Panc1 (cell line): Measurements from ENCODE around the gene RALA. TPM values are rescaled to one million over a fixed set of nuclear protein-coding genes. Genes with fewer than 3 reads are reported as not detected.

Experiments
- ATAC-seq: fragments of 200-7000 bp; cut with Tn5 transposase; 2 replicates; pipeline ENCODE4 v1.9.1; 2020; ENCODE audit warnings: mild to moderate bottlenecking, moderate library complexity
- BruUV-seq: library from RNA; stranded (reverse); fragments of 400-500 nt; replicated peaks from 2 replicates; lab custom pipeline; 2021; lab: Mats Ljungman, UMichigan
- CTCF ChIA-PET: fragments of 300-600 bp; sonication (Branson Sonifier 250); formaldehyde crosslinking; loops from one replicate; lab custom pipeline; 2022; ENCODE audit warnings: antibody characterized with exemption; lab: Charles Lee
- POLR2A ChIA-PET: fragments of 300-600 bp; sonication (Branson Sonifier 250); formaldehyde crosslinking; loops from one replicate; lab custom pipeline; 2022; ENCODE audit warnings: antibody characterized with exemption; lab: Charles Lee
- DNase-seq: peaks from one replicate; pipeline ENCODE4 v3.0.0-alpha.2; 2010; ENCODE audit warnings: low read depth, low spot score
- H3K27ac ChIP-seq: 2 replicates; pipeline ENCODE4 v1.5.1; 2011; ENCODE audit warnings: mild to moderate bottlenecking, low read length, inconsistent platforms
- H3K27me3 ChIP-seq: fragments of 200-500 bp; sonication (Bioruptor generic); 2 replicates; pipeline ENCODE4 v1.6.0; 2014; ENCODE audit warnings: low read length, inconsistent platforms; ENCODE audit not compliant: control insufficient read depth, insufficient read depth
- H3K36me3 ChIP-seq: fragments of 200-500 bp; sonication (Bioruptor generic); 2 replicates; pipeline ENCODE4 v1.5.1; 2014; ENCODE audit warnings: inconsistent platforms, mild to moderate bottlenecking, low read length, moderate library complexity; ENCODE audit not compliant: control insufficient read depth, insufficient read depth
- H3K4me1 ChIP-seq: 2 replicates; pipeline ENCODE4 v1.5.1; 2011; ENCODE audit warnings: inconsistent platforms, mild to moderate bottlenecking, low read length, moderate library complexity; ENCODE audit not compliant: control insufficient read depth, insufficient read depth
- H3K4me3 ChIP-seq, 2 experiments: 2 replicates each; pipeline ENCODE4 v1.5.1; 2011 to 2012; ENCODE audit warnings: low read depth in 2 of 2, low read length in 2 of 2, mild to moderate bottlenecking in 2 of 2, inconsistent platforms in 1 of 2, moderate library complexity in 1 of 2
- H3K9me3 ChIP-seq: fragments of 200-500 bp; sonication (Bioruptor generic); 2 replicates; pipeline ENCODE4 v1.5.1; 2014; ENCODE audit warnings: low read depth, mild to moderate bottlenecking, inconsistent platforms, low read length, moderate library complexity; ENCODE audit not compliant: control insufficient read depth, insufficient read depth
- CTCF ChIP-seq: fragments of 450-650 bp; IDR thresholded peaks from 2 replicates; pipeline ENCODE4 v1.5.1; 2017; ENCODE audit warnings: mild to moderate bottlenecking
- POLR2AphosphoS5 ChIP-seq: IDR thresholded peaks from 2 replicates; pipeline ENCODE4 v1.6.1; 2012; ENCODE audit warnings: mild to moderate bottlenecking, low read depth, low read length, moderate library complexity
- REST ChIP-seq, 2 experiments: IDR thresholded peaks; 2 replicates each; pipeline ENCODE4 v1.6.1; 2011 to 2012; ENCODE audit warnings: low read depth in 2 of 2, control low read depth in 1 of 2, low read length in 1 of 2, mild to moderate bottlenecking in 1 of 2, moderate library complexity in 1 of 2; ENCODE audit not compliant: insufficient read depth in 1 of 2
- SIN3A ChIP-seq: IDR thresholded peaks from 2 replicates; pipeline ENCODE4 v1.6.1; 2012; ENCODE audit warnings: low read depth, mild to moderate bottlenecking, low read length, moderate library complexity, borderline replicate concordance; ENCODE audit not compliant: insufficient read depth
- TCF7L2 ChIP-seq: IDR thresholded peaks from 2 replicates; pipeline ENCODE4 v1.6.1; 2011; ENCODE audit warnings: mild to moderate bottlenecking, low read depth, low read length, inconsistent platforms
- in situ Hi-C: cut with HindIII; loops from 2 replicates; pipeline ENCODE4 v1.10.0; 2016; ENCODE audit warnings: low sequenced_read_pairs, low pct_unique_long_range_greater_than_20kb
- intact Hi-C: fragments of 100-400 bp; cut with micrococcal nuclease; formaldehyde crosslinking; loops from one replicate; pipeline ENCODE4 v1.10.0; 2022; ENCODE audit not compliant: unreplicated experiment
- total RNA-seq: library from RNA; stranded (reverse); gene quantifications from one replicate; pipeline ENCODE4 v1.2.1, GENCODE V29; 2021; ENCODE audit not compliant: unreplicated experiment

RALA gene
- total RNA-seq, 1 experiment from 2014 or later, result 34.3 TPM

- TF ChIP-seq SIN3A (no peak), REST (IDR thresholded peaks at IDR 0.05; ENCODE audit: insufficient read depth in 1 of 2, low read depth in 2 of 2, low read length in 1 of 2) (no peak), TCF7L2 (no peak)
- no peaks in the 10 kb centered on the region for H3K27me3 ChIP-seq
- ChIA-PET CTCF (no interaction called here), POLR2A (interaction anchor here (0.6 to 1.5 kb wide), 2 partner anchors 124 to 204 kb away, joined by 3 to 4 read pairs; no protein-coding TSS in a partner anchor)
- ATAC-seq (no peak), DNase-seq (no peak)
- H3K36me3 ChIP-seq, result no peaks in the 10 kb centered on the region
- TSS peak; percentile 78 for BruUV-seq
- in situ Hi-C loops (no loop called here), intact Hi-C loops (no loop called here)
- H3K9me3 ChIP-seq, result no peaks in the 10 kb centered on the region
- H3K27ac ChIP-seq, result peak overlapping the region; percentile 75
- peak overlapping the region; percentile 75 to 85 for H3K4me3 ChIP-seq
- H3K4me1 ChIP-seq, result peaks cover 32% of the 10 kb centered on the region
Measured at GRCh38 chr7:39624442-39624807, 1.1 kb downstream of the RALA start.

GRCh38 chr7:39624935-39625694, 1.7 kb downstream of the RALA start:
- intact Hi-C loops, result no loop called here
- peak overlapping the region; percentile 75 to 85 for H3K4me3 ChIP-seq
- no peaks in the 10 kb centered on the region for H3K27me3 ChIP-seq
- no TSS peak for BruUV-seq
- H3K27ac ChIP-seq, result peak overlapping the region; percentile 75; the same call in 1 of the 2 replicates
- in situ Hi-C loops, result no loop called here
- DNase-seq, result no peak
- TF ChIP-seq REST (IDR thresholded peaks at IDR 0.05; ENCODE audit: insufficient read depth in 1 of 2, low read depth in 2 of 2, low read length in 1 of 2) (no peak), TCF7L2 (no peak), CTCF (no peak), POLR2AphosphoS5 (no peak), SIN3A (no peak)
- H3K4me1 ChIP-seq, result peaks cover 32% of the 10 kb centered on the region
- ATAC-seq, result no peak
- no peaks in the 10 kb centered on the region for H3K36me3 ChIP-seq
- H3K9me3 ChIP-seq, result no peaks in the 10 kb centered on the region
- ChIA-PET CTCF (no interaction called here), POLR2A (interaction anchor here (0.6 to 1.5 kb wide), 2 partner anchors 123 to 203 kb away, joined by 3 to 4 read pairs; no protein-coding TSS in a partner anchor)
